GM19099 (cell line): ENCODE results near the gene KCNQ2.

Experiments
- POLR2A ChIP-seq: IDR thresholded peaks from 3 replicates; pipeline ENCODE4 v1.6.1; 2011; ENCODE audit warnings: low read depth; ENCODE audit not compliant: insufficient read length; ENCODE audit errors: extremely low read depth

Gene KCNQ2

GRCh38 chr20:63505723-63506122, 33.3 kb upstream of the KCNQ2 start:
- TF ChIP-seq POLR2A: no peak

- no peak for TF ChIP-seq POLR2A
Measured at GRCh38 chr20:63505281-63505680, 32.8 kb upstream of the KCNQ2 start.

- no peak for TF ChIP-seq POLR2A
Measured at GRCh38 chr20:63504642-63505041, 32.2 kb upstream of the KCNQ2 start.

GRCh38 chr20:63503524-63503923, 31.1 kb upstream of the KCNQ2 start:
- TF ChIP-seq POLR2A: no peak

GRCh38 chr20:63502671-63503172, 30.3 kb upstream of the KCNQ2 start:
- TF ChIP-seq POLR2A: no peak

GRCh38 chr20:63501818-63502670, 29.6 kb upstream of the KCNQ2 start:
- no peak for TF ChIP-seq POLR2A

GRCh38 chr20:63500902-63501817, 28.7 kb upstream of the KCNQ2 start:
- no peak for TF ChIP-seq POLR2A

- TF ChIP-seq POLR2A: no peak
Measured at GRCh38 chr20:63500151-63500901, 27.9 kb upstream of the KCNQ2 start.

- no peak for TF ChIP-seq POLR2A
Measured at GRCh38 chr20:63499338-63499969, 27.0 kb upstream of the KCNQ2 start.

- no peak for TF ChIP-seq POLR2A
Measured at GRCh38 chr20:63498960-63499337, 26.5 kb upstream of the KCNQ2 start, which contains the start of gene EEF1A2. EEF1A2 (minus strand) TSS chr20:63499083; CDS start chr20:63497763, 1,320 bp downstream.

- no peak for TF ChIP-seq POLR2A
Measured at GRCh38 chr20:63497946-63498935, 25.8 kb upstream of the KCNQ2 start.

- TF ChIP-seq POLR2A: no peak
Measured at GRCh38 chr20:63497138-63497945, 24.9 kb upstream of the KCNQ2 start.
